Measurements from ENCODE around the gene VPS13D.
A peak's percentile ranks its signal among the peaks of the same experiment; 100 is the strongest.

VPS13D gene

GRCh38 chr1:12435639-12436344, 206.0 kb downstream of the VPS13D start:
- no peak for DNase-seq

- DNase-seq = no peak
Measured at GRCh38 chr1:12436345-12436658, 206.5 kb downstream of the VPS13D start.

- peak; percentile 58 for DNase-seq
Measured at GRCh38 chr1:12436817-12437599, 207.2 kb downstream of the VPS13D start.

GRCh38 chr1:12437629-12438028, 207.8 kb downstream of the VPS13D start:
- no peak for DNase-seq

- DNase-seq = peak; percentile 79
Measured at GRCh38 chr1:12438349-12438924, 208.6 kb downstream of the VPS13D start.

- DNase-seq = no peak
Measured at GRCh38 chr1:12439073-12439472, 209.2 kb downstream of the VPS13D start.

GRCh38 chr1:12441414-12442105, 211.7 kb downstream of the VPS13D start:
- no peak for DNase-seq

- no peak for DNase-seq
Measured at GRCh38 chr1:12442217-12442616, 212.4 kb downstream of the VPS13D start.

GRCh38 chr1:12443151-12443550, 213.3 kb downstream of the VPS13D start:
- no peak for DNase-seq

- no peak for DNase-seq
Measured at GRCh38 chr1:12444329-12444841, 214.6 kb downstream of the VPS13D start.

- no peak for DNase-seq
Measured at GRCh38 chr1:12445257-12445656, 215.4 kb downstream of the VPS13D start.

GRCh38 chr1:12446593-12446992, 216.8 kb downstream of the VPS13D start:
- no peak for DNase-seq

GRCh38 chr1:12447307-12447706, 217.5 kb downstream of the VPS13D start:
- DNase-seq = peak; percentile 81

GRCh38 chr1:12447849-12448312, 218.1 kb downstream of the VPS13D start:
- peak; percentile 78 for DNase-seq

- peak; percentile 63 for DNase-seq
Measured at GRCh38 chr1:12448746-12449177, 218.9 kb downstream of the VPS13D start.

GRCh38 chr1:12450090-12450755, 220.4 kb downstream of the VPS13D start:
- DNase-seq = no peak

GRCh38 chr1:12450756-12451559, 221.1 kb downstream of the VPS13D start:
- no peak for DNase-seq

- DNase-seq = no peak
Measured at GRCh38 chr1:12451560-12451900, 221.7 kb downstream of the VPS13D start.

GRCh38 chr1:12452262-12452661, 222.4 kb downstream of the VPS13D start:
- no peak for DNase-seq

- no peak for DNase-seq
Measured at GRCh38 chr1:12453400-12454343, 223.8 kb downstream of the VPS13D start.
